NT2/D1 (cell line): Measurements from ENCODE around the gene NR4A2.

Experiments used
- SUZ12 ChIP-seq: IDR thresholded peaks from 2 replicates; pipeline ENCODE4 v1.6.1; 2011; ENCODE audit not compliant: insufficient read length, insufficient read depth; ENCODE audit errors: extremely low read depth
- ZNF274 ChIP-seq: IDR thresholded peaks from 2 replicates; pipeline ENCODE4 v1.6.1; 2011; ENCODE audit warnings: mild to moderate bottlenecking, low read depth, low read length

DNA sequence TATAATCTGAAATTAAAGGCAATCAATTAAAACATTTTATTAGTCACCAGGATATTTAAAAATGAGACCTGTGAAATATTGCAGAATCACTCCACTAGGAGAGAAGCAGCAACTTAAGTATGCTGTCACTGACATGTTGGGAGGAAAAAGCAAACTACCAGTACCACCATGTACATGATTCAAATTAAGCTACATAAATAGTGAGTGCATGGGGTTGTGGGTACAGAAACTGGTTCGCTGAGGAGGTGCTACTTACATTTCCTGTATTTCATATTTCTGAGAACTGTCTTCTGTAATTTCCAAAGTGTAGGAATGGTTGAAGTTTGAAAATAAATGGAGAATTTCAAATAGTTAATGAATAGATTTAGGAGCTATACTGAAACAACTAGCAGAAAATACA, 7.9 kb upstream of the NR4A2 start:
- no peak for TF ChIP-seq SUZ12
- TF ChIP-seq ZNF274: no peak
